ENCODE data around the gene MED29. TPM values are rescaled to one million over a fixed set of nuclear protein-coding genes. Genes with fewer than 3 reads are reported as not detected.

MED29 gene
- total and polyA plus RNA-seq, 2 experiments from 2014 or later: 26.1 to 62.0 TPM

DNA sequence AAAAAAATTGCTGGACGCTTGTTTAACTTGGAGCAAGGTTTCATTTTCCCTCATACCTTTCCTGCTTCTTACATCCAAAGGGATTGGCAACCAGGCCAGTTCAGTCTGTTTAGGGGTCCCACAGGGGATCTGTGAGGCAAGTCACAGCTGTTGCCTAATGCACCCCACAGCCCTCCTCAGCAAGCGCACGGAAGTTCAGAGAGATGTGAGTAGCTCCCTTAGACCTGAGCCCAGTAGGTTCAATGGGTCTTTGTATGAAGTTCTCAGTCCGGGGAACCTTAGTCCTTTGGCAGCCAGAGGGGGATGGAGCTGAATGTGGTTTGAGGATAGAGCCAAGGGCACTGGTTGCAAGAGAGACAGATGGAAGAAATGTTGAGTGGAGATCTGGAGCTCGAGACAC, 35.9 kb upstream of the MED29 start:
- Mint-ChIP-seq H3K9me3 (no peaks in the 10 kb centered on the region), H3K27me3 (ENCODE audit: insufficient read depth, low read depth, poor library complexity) (no peaks in the 10 kb centered on the region), H3K27ac (0 out of 2 replicates have a peak overlapping the region, but pooled peaks have one; percentile 16), H3K4me1 (no peaks in the 10 kb centered on the region), H3K4me3 (no peak overlapping the region), H3K36me3 (ENCODE audit: low read depth) (peaks cover 68% of the 10 kb centered on the region)
- Histone ChIP-seq H3K9me2 (ENCODE audit: insufficient read depth) (no peaks in the 10 kb centered on the region), H3K27me3 (ENCODE audit: insufficient read depth) (no peaks in the 10 kb centered on the region), H3K4me3 (no peak overlapping the region), H3K27ac (ENCODE audit: low read depth) (no peak overlapping the region), H3F3A (replicated peaks; ENCODE audit: low read depth) (peaks cover 10% of the 10 kb centered on the region; the same call in 1 of the 2 replicates), H3K4me2 (no peak overlapping the region), H3K36me3 (ENCODE audit: insufficient read depth) (peaks cover 43% of the 10 kb centered on the region), H3K4me1 (ENCODE audit: insufficient read depth) (no peaks in the 10 kb centered on the region), H2AFZ (no peak overlapping the region), H3K79me2 (replicated peaks; ENCODE audit: insufficient read depth) (no peaks in the 10 kb centered on the region), H4K20me1 (replicated peaks; ENCODE audit: insufficient read depth) (peaks cover 26% of the 10 kb centered on the region)
- TF ChIP-seq, protein P1, sequence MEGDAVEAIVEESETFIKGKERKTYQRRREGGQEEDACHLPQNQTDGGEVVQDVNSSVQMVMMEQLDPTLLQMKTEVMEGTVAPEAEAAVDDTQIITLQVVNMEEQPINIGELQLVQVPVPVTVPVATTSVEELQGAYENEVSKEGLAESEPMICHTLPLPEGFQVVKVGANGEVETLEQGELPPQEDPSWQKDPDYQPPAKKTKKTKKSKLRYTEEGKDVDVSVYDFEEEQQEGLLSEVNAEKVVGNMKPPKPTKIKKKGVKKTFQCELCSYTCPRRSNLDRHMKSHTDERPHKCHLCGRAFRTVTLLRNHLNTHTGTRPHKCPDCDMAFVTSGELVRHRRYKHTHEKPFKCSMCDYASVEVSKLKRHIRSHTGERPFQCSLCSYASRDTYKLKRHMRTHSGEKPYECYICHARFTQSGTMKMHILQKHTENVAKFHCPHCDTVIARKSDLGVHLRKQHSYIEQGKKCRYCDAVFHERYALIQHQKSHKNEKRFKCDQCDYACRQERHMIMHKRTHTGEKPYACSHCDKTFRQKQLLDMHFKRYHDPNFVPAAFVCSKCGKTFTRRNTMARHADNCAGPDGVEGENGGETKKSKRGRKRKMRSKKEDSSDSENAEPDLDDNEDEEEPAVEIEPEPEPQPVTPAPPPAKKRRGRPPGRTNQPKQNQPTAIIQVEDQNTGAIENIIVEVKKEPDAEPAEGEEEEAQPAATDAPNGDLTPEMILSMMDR (conservative IDR thresholded peaks at IDR 0.05; ENCODE audit: low read depth in 2 of 2): no peak
- no peak for DNase-seq (ENCODE audit: low spot score)
- no peak for ATAC-seq

DNA sequence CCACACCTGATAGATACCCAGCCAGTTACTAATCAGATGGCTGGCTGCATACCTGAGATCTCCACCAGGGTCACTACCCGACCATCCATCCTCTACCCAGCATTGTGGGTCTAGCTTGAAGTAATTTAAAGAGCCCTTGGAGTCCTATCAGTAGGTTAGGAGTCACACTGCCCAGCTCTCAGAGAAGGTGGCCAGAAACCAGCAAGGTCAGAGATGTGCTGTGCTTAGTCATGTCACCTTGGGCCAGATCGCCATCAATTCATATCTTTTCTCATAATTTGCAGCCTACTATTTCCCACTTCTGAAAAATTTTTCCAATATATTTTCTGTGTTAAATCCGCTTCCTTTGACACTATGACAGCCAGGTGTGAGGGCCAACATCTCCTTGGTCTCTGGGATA, 35.1 kb upstream of the MED29 start:
- Mint-ChIP-seq H3K9me3 (no peaks in the 10 kb centered on the region), H3K27ac (no peak overlapping the region), H3K27me3 (ENCODE audit: insufficient read depth, low read depth, poor library complexity) (no peaks in the 10 kb centered on the region), H3K36me3 (ENCODE audit: low read depth) (peaks cover 75% of the 10 kb centered on the region), H3K4me3 (no peak overlapping the region), H3K4me1 (no peaks in the 10 kb centered on the region)
- H4K20me1 ChIP-seq (replicated peaks; ENCODE audit: insufficient read depth): peaks cover 34% of the 10 kb centered on the region
- H3K4me3 ChIP-seq: no peak overlapping the region
- no peak overlapping the region for H3K4me2 ChIP-seq
- peaks cover 44% of the 10 kb centered on the region for H3K36me3 ChIP-seq (ENCODE audit: insufficient read depth)
- no peak for DNase-seq (ENCODE audit: low spot score)
- no peak overlapping the region for H3K27ac ChIP-seq (ENCODE audit: low read depth)
- H2AFZ ChIP-seq: no peak overlapping the region
- no peaks in the 10 kb centered on the region for H3K27me3 ChIP-seq (ENCODE audit: insufficient read depth)
- H3K79me2 ChIP-seq (replicated peaks; ENCODE audit: insufficient read depth): no peaks in the 10 kb centered on the region
- no peaks in the 10 kb centered on the region for H3K9me2 ChIP-seq (ENCODE audit: insufficient read depth)
- TF ChIP-seq POLR2AphosphoS5 (IDR thresholded peaks at IDR 0.05; ENCODE audit: low read depth): no peak
- TF ChIP-seq STAT1 (IDR thresholded peaks at IDR 0.05; ENCODE audit: unreplicated experiment): no peak
- peaks cover 12% of the 10 kb centered on the region; the same call in 1 of the 2 replicates for H3F3A ChIP-seq (replicated peaks; ENCODE audit: low read depth)
- H3K4me1 ChIP-seq (ENCODE audit: insufficient read depth): no peaks in the 10 kb centered on the region
- no peak for ATAC-seq

DNA sequence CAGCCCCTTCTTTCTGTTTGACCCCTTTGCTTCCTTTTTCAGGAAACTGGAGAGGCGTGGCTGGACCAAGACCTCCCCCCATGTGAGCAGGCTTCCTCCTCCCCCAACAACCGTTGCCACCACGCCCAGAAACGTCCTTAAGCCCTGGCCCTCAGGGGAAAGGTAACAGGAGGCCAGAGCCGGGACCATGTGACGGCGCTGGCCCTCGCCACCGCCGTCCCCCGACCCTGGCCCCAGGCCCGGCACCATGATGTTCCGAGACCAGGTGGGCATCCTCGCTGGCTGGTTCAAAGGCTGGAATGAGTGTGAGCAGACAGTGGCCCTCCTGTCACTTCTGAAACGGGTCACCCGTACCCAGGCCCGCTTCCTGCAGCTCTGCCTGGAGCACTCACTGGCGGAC, 34.5 kb upstream of the MED29 start:
- ATAC-seq: no peak
- H3K4me1 Mint-ChIP-seq: no peaks in the 10 kb centered on the region
- no peaks in the 10 kb centered on the region for H3K9me3 Mint-ChIP-seq
- H4K20me1 ChIP-seq (replicated peaks; ENCODE audit: insufficient read depth): peaks cover 34% of the 10 kb centered on the region
- no peaks in the 10 kb centered on the region for H3K4me1 ChIP-seq (ENCODE audit: insufficient read depth)
- no peaks in the 10 kb centered on the region for H3K79me2 ChIP-seq (replicated peaks; ENCODE audit: insufficient read depth)
- no peak overlapping the region for H3K27ac Mint-ChIP-seq
- peaks cover 12% of the 10 kb centered on the region; the same call in 1 of the 2 replicates for H3F3A ChIP-seq (replicated peaks; ENCODE audit: low read depth)
- no peak overlapping the region for H2AFZ ChIP-seq
- H3K27ac ChIP-seq (ENCODE audit: low read depth): no peak overlapping the region
- DNase-seq (ENCODE audit: low spot score): no peak
- H3K27me3 Mint-ChIP-seq (ENCODE audit: insufficient read depth, low read depth, poor library complexity): no peaks in the 10 kb centered on the region
- H3K4me3 ChIP-seq: no peak overlapping the region
- no peaks in the 10 kb centered on the region for H3K9me2 ChIP-seq (ENCODE audit: insufficient read depth)
- H3K27me3 ChIP-seq (ENCODE audit: insufficient read depth): no peaks in the 10 kb centered on the region
- peaks cover 72% of the 10 kb centered on the region for H3K36me3 Mint-ChIP-seq (ENCODE audit: low read depth)
- no peak overlapping the region for H3K4me2 ChIP-seq
- H3K36me3 ChIP-seq (ENCODE audit: insufficient read depth): peaks cover 43% of the 10 kb centered on the region
- H3K4me3 Mint-ChIP-seq: no peak overlapping the region
- TF ChIP-seq JUNB (IDR thresholded peaks at IDR 0.05; ENCODE audit: unreplicated experiment): no peak
- TF ChIP-seq, protein P2, sequence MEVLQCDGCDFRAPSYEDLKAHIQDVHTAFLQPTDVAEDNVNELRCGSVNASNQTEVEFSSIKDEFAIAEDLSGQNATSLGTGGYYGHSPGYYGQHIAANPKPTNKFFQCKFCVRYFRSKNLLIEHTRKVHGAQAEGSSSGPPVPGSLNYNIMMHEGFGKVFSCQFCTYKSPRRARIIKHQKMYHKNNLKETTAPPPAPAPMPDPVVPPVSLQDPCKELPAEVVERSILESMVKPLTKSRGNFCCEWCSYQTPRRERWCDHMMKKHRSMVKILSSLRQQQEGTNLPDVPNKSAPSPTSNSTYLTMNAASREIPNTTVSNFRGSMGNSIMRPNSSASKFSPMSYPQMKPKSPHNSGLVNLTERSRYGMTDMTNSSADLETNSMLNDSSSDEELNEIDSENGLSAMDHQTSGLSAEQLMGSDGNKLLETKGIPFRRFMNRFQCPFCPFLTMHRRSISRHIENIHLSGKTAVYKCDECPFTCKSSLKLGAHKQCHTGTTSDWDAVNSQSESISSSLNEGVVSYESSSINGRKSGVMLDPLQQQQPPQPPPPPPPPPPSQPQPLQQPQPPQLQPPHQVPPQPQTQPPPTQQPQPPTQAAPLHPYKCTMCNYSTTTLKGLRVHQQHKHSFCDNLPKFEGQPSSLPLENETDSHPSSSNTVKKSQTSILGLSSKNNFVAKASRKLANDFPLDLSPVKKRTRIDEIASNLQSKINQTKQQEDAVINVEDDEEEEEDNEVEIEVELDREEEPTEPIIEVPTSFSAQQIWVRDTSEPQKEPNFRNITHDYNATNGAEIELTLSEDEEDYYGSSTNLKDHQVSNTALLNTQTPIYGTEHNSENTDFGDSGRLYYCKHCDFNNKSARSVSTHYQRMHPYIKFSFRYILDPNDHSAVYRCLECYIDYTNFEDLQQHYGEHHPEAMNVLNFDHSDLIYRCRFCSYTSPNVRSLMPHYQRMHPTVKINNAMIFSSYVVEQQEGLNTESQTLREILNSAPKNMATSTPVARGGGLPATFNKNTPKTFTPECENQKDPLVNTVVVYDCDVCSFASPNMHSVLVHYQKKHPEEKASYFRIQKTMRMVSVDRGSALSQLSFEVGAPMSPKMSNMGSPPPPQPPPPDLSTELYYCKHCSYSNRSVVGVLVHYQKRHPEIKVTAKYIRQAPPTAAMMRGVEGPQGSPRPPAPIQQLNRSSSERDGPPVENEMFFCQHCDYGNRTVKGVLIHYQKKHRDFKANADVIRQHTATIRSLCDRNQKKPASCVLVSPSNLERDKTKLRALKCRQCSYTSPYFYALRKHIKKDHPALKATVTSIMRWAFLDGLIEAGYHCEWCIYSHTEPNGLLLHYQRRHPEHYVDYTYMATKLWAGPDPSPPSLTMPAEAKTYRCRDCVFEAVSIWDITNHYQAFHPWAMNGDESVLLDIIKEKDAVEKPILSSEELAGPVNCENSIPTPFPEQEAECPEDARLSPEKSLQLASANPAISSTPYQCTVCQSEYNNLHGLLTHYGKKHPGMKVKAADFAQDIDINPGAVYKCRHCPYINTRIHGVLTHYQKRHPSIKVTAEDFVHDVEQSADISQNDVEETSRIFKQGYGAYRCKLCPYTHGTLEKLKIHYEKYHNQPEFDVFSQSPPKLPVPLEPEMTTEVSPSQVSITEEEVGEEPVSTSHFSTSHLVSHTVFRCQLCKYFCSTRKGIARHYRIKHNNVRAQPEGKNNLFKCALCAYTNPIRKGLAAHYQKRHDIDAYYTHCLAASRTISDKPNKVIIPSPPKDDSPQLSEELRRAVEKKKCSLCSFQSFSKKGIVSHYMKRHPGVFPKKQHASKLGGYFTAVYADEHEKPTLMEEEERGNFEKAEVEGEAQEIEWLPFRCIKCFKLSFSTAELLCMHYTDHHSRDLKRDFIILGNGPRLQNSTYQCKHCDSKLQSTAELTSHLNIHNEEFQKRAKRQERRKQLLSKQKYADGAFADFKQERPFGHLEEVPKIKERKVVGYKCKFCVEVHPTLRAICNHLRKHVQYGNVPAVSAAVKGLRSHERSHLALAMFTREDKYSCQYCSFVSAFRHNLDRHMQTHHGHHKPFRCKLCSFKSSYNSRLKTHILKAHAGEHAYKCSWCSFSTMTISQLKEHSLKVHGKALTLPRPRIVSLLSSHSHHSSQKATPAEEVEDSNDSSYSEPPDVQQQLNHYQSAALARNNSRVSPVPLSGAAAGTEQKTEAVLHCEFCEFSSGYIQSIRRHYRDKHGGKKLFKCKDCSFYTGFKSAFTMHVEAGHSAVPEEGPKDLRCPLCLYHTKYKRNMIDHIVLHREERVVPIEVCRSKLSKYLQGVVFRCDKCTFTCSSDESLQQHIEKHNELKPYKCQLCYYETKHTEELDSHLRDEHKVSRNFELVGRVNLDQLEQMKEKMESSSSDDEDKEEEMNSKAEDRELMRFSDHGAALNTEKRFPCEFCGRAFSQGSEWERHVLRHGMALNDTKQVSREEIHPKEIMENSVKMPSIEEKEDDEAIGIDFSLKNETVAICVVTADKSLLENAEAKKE (CRISPR knock-in tag; IDR thresholded peaks at IDR 0.05): no peak
